Endothelial cell of umbilical vein (primary cell): Measurements from ENCODE around the gene CARNS1. TPM values are rescaled to one million over a fixed set of nuclear protein-coding genes. Genes with fewer than 3 reads are reported as not detected.
A peak's percentile ranks its signal among the peaks of the same experiment; 100 is the strongest.

Source experiments
- BruUV-seq: library from RNA; stranded (reverse); fragments of 400-500 nt; replicated peaks from 2 replicates; lab custom pipeline; 2021; lab: Mats Ljungman, UMichigan
- CTCF ChIA-PET: fragments of 300-600, 350-600 bp; sonication (Branson Sonifier 250); formaldehyde crosslinking; loops from one replicate; lab custom pipeline; 2021; ENCODE audit warnings: antibody characterized with exemption, inconsistent platforms; lab: Charles Lee
- POLR2A ChIA-PET: fragments of 300-600, 350-600 bp; sonication (Branson Sonifier 250); formaldehyde crosslinking; loops from one replicate; lab custom pipeline; 2021; ENCODE audit warnings: antibody characterized with exemption, inconsistent platforms; lab: Charles Lee
- DNase-seq: peaks from one replicate; pipeline ENCODE4 v3.0.0-alpha.2; 2011; ENCODE audit warnings: low read depth, low spot score
- FAIRE-seq: peaks from 2 replicates; lab custom pipeline; 2011; peaks lifted over from hg19 to GRCh38; lab: Jason Lieb, UNC
- H2AFZ ChIP-seq: 2 replicates; pipeline ENCODE4 v1.6.0; 2012; ENCODE audit warnings: low read depth, low read length, control low read depth, inconsistent platforms
- H3K27ac ChIP-seq: 2 replicates; pipeline ENCODE4 v1.5.1; 2011; ENCODE audit warnings: low read depth, mild to moderate bottlenecking, control low read depth, low read length, moderate library complexity; ENCODE audit not compliant: insufficient read depth
- H3K27me3 ChIP-seq, 2 experiments: 2 replicates each; pipeline versions ENCODE4 v1.6.0 to v1.6.1; 2011; ENCODE audit warnings: low read length in 2 of 2, mixed read lengths in 1 of 2; ENCODE audit not compliant: control insufficient read depth in 2 of 2, insufficient read depth in 2 of 2
- H3K36me3 ChIP-seq, 2 experiments: 2 replicates in 1 of 2; 3 replicates in 1 of 2; pipeline ENCODE4 v1.5.1; 2011; ENCODE audit warnings: low read length in 2 of 2, mild to moderate bottlenecking in 1 of 2, moderate library complexity in 1 of 2; ENCODE audit not compliant: control insufficient read depth in 2 of 2, insufficient read depth in 2 of 2; ENCODE audit errors: extremely low read depth in 1 of 2
- H3K4me1 ChIP-seq: 3 replicates; pipeline ENCODE4 v1.5.1; 2011; ENCODE audit warnings: mild to moderate bottlenecking, low read length; ENCODE audit not compliant: control insufficient read depth, insufficient read depth; ENCODE audit errors: extremely low read depth
- H3K4me2 ChIP-seq: 2 replicates; pipeline ENCODE4 v1.6.1; 2011; ENCODE audit warnings: low read length, control low read depth, mixed read lengths; ENCODE audit not compliant: insufficient read depth
- H3K4me3 ChIP-seq, 3 experiments: fragments of 200-600 bp in 1 of 3; sonication (generic), shearing (Covaris generic) in 1 of 3; replicated peaks in 1 of 3; 2 replicates each; pipeline ENCODE4 v1.5.1; 2011 to 2016; ENCODE audit warnings: control low read depth in 3 of 3, low read length in 3 of 3, mild to moderate bottlenecking in 2 of 3, inconsistent platforms in 1 of 3, low read depth in 1 of 3, moderate library complexity in 1 of 3; ENCODE audit not compliant: insufficient read depth in 1 of 3
- H3K79me2 ChIP-seq: 2 replicates; pipeline ENCODE4 v1.6.0; 2012; ENCODE audit warnings: low read length, inconsistent platforms; ENCODE audit not compliant: control insufficient read depth, insufficient read depth
- H3K9ac ChIP-seq: replicated peaks from 2 replicates; pipeline ENCODE3; 2011; ENCODE audit warnings: low read length, control low read depth; ENCODE audit not compliant: insufficient read depth; ENCODE audit errors: extremely low read depth
- H3K9me1 ChIP-seq: replicated peaks from 3 replicates; pipeline ENCODE4 v1.6.0; 2011; ENCODE audit warnings: mild to moderate bottlenecking, low read length; ENCODE audit not compliant: control insufficient read depth, insufficient read depth; ENCODE audit errors: extremely low read depth
- H3K9me3 ChIP-seq: replicated peaks from 2 replicates; pipeline ENCODE4 v1.5.1; 2012; ENCODE audit warnings: low read length, inconsistent platforms; ENCODE audit not compliant: control insufficient read depth, insufficient read depth
- H4K20me1 ChIP-seq: replicated peaks from 2 replicates; pipeline ENCODE3; 2011; ENCODE audit warnings: mild to moderate bottlenecking, low read length; ENCODE audit not compliant: control insufficient read depth, insufficient read depth; ENCODE audit errors: extremely low read depth
- CTCF ChIP-seq, 2 donors: IDR thresholded peaks; 1 replicate in 1 of 2; 2 replicates in 1 of 2; pipeline ENCODE4 v1.5.1; 2011; ENCODE audit warnings: low read length in 2 of 2, mild to moderate bottlenecking in 2 of 2, moderate library complexity in 2 of 2, control low read depth in 1 of 2, inconsistent platforms in 1 of 2, low read depth in 1 of 2; ENCODE audit not compliant: insufficient read depth in 1 of 2; ENCODE audit errors: extremely low read depth in 1 of 2
- GATA2 ChIP-seq: IDR thresholded peaks from 2 replicates; pipeline ENCODE4 v1.7.0; 2011; ENCODE audit warnings: low read depth, mild to moderate bottlenecking, moderate library complexity, mixed read lengths, low read length; ENCODE audit not compliant: insufficient read length, insufficient read depth
- dilution Hi-C: fragments of 300-500 bp; cut with MboI; formaldehyde crosslinking; loops from one replicate; pipeline ENCODE4 v1.15.0; 2019; ENCODE audit warnings: low sequenced_read_pairs; ENCODE audit not compliant: extremely low pct_ligation_motif_present
- intact Hi-C: fragments of 100-400 bp; cut with micrococcal nuclease; formaldehyde crosslinking; loops from one replicate; pipeline ENCODE4 v1.10.0; 2022
- polyA plus RNA-seq, 4 experiments: library from polyadenylated mRNA; depleted of rRNA in 3 of 4; stranded (reverse) in 3 of 4; unstranded in 1 of 4; fragments of >200 nt; gene quantifications; 2 replicates each; pipeline versions ENCODE4 v1.2.1 to v1.2.3, GENCODE V29; 2011 to 2012; ENCODE audit warnings: missing spikeins in 1 of 4
- total RNA-seq: library from RNA; stranded (reverse); gene quantifications from 2 replicates; pipeline ENCODE4 v1.2.3, GENCODE V29; 2021

Gene CARNS1
- total and polyA plus RNA-seq, 2 donors (not counting 3 experiments of a cell fraction or from before 2014, with no cell fraction given), result 0.14 to 0.35 TPM

- dilution Hi-C loops, result no loop called here
- intact Hi-C loops, result loop anchor here (1.0 to 2.0 kb wide), 5 partner anchors 25 to 302 kb away; no protein-coding TSS in a partner anchor
- Histone ChIP-seq H3K9ac (no peak overlapping the region), H3K27me3 (no peaks in the 10 kb centered on the region), H3K9me1 (no peaks in the 10 kb centered on the region), H3K4me3 (no peak overlapping the region), H3K79me2 (no peaks in the 10 kb centered on the region), H3K9me3 (no peaks in the 10 kb centered on the region), H3K27ac (no peak overlapping the region), H4K20me1 (no peaks in the 10 kb centered on the region), H3K4me1 (no peaks in the 10 kb centered on the region), H3K36me3 (no peaks in the 10 kb centered on the region), H2AFZ (no peak overlapping the region), H3K4me2 (no peak overlapping the region)
- no TSS peak for BruUV-seq
- peak; percentile 72 for DNase-seq
- TF ChIP-seq CTCF (IDR thresholded peaks at IDR 0.05; ENCODE audit: extremely low read depth in 1 of 2, insufficient read depth in 1 of 2, low read depth in 1 of 2, low read length in 2 of 2), result peak; percentile 97
- no peak for TF ChIP-seq GATA2
- ChIA-PET POLR2A (interaction anchor here (0.6 to 0.8 kb wide), 3 partner anchors 19 to 309 kb away, joined by 3 to 8 read pairs (median 3); partner anchors contain the start of gene PPP1CA), CTCF (interaction anchor here (0.5 to 19.7 kb wide), 35 partner anchors 9 to 330 kb away, joined by 3 to 1051 read pairs (median 5); partner anchors contain the start of genes CLCF1, GRK2, POLD4 and PPP1CA)
- peak; percentile 96 for FAIRE-seq
These were observed 33.0 kb upstream of the CARNS1 start for GRCh38 chr11:67382276-67383136.
